OCI-LY1 (cell line): Measurements from ENCODE around the gene PTGIS.

ENCODE experiments used
- H2AFZ ChIP-seq: fragments of 200-600 bp; sonication (generic), shearing (Covaris generic); 2 replicates; pipeline ENCODE4 v1.6.0; 2014; ENCODE audit warnings: antibody characterized with exemption, mild to moderate bottlenecking, low read length
- H3F3A ChIP-seq: fragments of 200-600 bp; sonication (generic), shearing (Covaris generic); 2 replicates; pipeline ENCODE4 v1.6.0; 2014; ENCODE audit warnings: mild to moderate bottlenecking, antibody characterized with exemption, low read length, moderate library complexity; ENCODE audit not compliant: insufficient read depth
- H3K27ac ChIP-seq: fragments of 200-600 bp; sonication (generic); 2 replicates; pipeline ENCODE4 v1.5.1; 2014; ENCODE audit warnings: low read length, mixed run types, mild to moderate bottlenecking, low read depth; ENCODE audit not compliant: poor library complexity, severe bottlenecking
- H3K27me3 ChIP-seq: fragments of 200-600 bp; sonication (generic); 2 replicates; pipeline ENCODE4 v1.6.0; 2014; ENCODE audit warnings: antibody characterized with exemption, mild to moderate bottlenecking, low read length, moderate library complexity; ENCODE audit not compliant: insufficient read depth
- H3K36me3 ChIP-seq: fragments of 200-600 bp; sonication (generic); 2 replicates; pipeline ENCODE4 v1.6.1; 2014; ENCODE audit warnings: mild to moderate bottlenecking, antibody characterized with exemption, low read length, moderate library complexity, mixed read lengths; ENCODE audit not compliant: insufficient read depth
- H3K4me1 ChIP-seq: fragments of 200-600 bp; sonication (generic); 2 replicates; pipeline ENCODE4 v1.5.1; 2014; ENCODE audit warnings: mild to moderate bottlenecking, low read length, moderate library complexity; ENCODE audit not compliant: insufficient read depth, severe bottlenecking
- H3K4me2 ChIP-seq: fragments of 200-600 bp; sonication (generic), shearing (Covaris generic); 2 replicates; pipeline ENCODE4 v1.6.1; 2014; ENCODE audit warnings: low read length
- H3K4me3 ChIP-seq: fragments of 200-600 bp; sonication (generic); 2 replicates; pipeline ENCODE4 v1.5.1; 2014; ENCODE audit warnings: low read length, low read depth, mild to moderate bottlenecking, mixed read lengths; ENCODE audit not compliant: poor library complexity, severe bottlenecking
- H3K79me2 ChIP-seq: fragments of 200-600 bp; shearing (Covaris generic); 2 replicates; pipeline ENCODE4 v1.6.1; 2016; ENCODE audit warnings: mixed run types, low read length, mixed read lengths; ENCODE audit not compliant: insufficient read depth
- H3K9ac ChIP-seq: fragments of 200-600 bp; sonication (generic), shearing (Covaris generic); 2 replicates; pipeline ENCODE4 v1.6.1; 2014; ENCODE audit warnings: mild to moderate bottlenecking, low read length, mixed read lengths
- H3K9me2 ChIP-seq: fragments of 200-600 bp; sonication (generic), shearing (Covaris generic); 2 replicates; pipeline ENCODE4 v1.6.1; 2014; ENCODE audit warnings: low read depth, mild to moderate bottlenecking, low read length, mixed read lengths
- H3K9me3 ChIP-seq: fragments of 200-600 bp; shearing (Covaris generic); 2 replicates; pipeline ENCODE4 v1.6.1; 2014; ENCODE audit warnings: low read length, mixed read lengths
- H4K20me1 ChIP-seq: fragments of 200-600 bp; sonication (generic), shearing (Covaris generic); 2 replicates; pipeline ENCODE4 v1.6.0; 2016; ENCODE audit warnings: mild to moderate bottlenecking, low read length; ENCODE audit not compliant: insufficient read depth
- CTCF ChIP-seq: fragments of 200-600 bp; sonication (generic), shearing (Covaris generic); IDR thresholded peaks from 2 replicates; pipeline ENCODE4 v1.5.1; 2017; ENCODE audit warnings: mild to moderate bottlenecking, antibody characterized with exemption, low read length, moderate library complexity, mixed read lengths
- EZH2 ChIP-seq: fragments of 200-600 bp; sonication (generic), shearing (Covaris generic); IDR thresholded peaks from 2 replicates; pipeline ENCODE4 v1.8.0; 2017; ENCODE audit warnings: borderline replicate concordance, mixed run types, mild to moderate bottlenecking, antibody characterized with exemption, low read length, moderate library complexity, mixed read lengths

PTGIS gene

GRCh38 chr20:49562311-49563014 is 5.5 kb downstream of the PTGIS start:
- Histone ChIP-seq H3K27me3 (peaks cover 5% of the 10 kb centered on the region; the same call in 1 of the 2 replicates), H2AFZ (no peak overlapping the region), H3K9ac (no peak overlapping the region), H3K4me1 (no peaks in the 10 kb centered on the region), H3K27ac (no peak overlapping the region), H4K20me1 (no peaks in the 10 kb centered on the region), H3K9me2 (no peaks in the 10 kb centered on the region), H3K4me3 (no peak overlapping the region), H3F3A (no peaks in the 10 kb centered on the region), H3K79me2 (no peaks in the 10 kb centered on the region), H3K4me2 (no peak overlapping the region), H3K36me3 (no peaks in the 10 kb centered on the region), H3K9me3 (no peaks in the 10 kb centered on the region)
- TF ChIP-seq EZH2: no peak
- TF ChIP-seq CTCF: no peak

DNA sequence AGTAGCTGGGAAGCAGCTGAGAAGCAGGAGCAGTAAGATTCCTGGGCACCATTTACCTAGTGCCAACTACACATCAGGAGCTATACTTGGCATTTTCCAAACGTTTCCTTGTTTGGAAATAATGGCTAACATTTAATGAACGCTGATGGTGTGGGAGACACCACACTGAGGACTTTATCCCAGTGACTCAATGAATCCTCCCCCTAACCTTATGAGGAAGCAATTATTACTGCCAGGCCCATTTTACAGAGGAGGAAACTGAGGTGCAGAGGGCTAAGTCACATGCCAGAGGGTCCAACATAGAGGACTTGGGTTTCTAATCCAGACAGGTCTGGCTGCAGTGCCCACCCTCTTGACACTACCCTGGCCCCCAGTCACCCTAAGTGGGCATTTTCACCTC is 6.1 kb downstream of the PTGIS start:
- Histone ChIP-seq H3K4me1 (no peaks in the 10 kb centered on the region), H3K36me3 (no peaks in the 10 kb centered on the region), H3K27me3 (peaks cover 5% of the 10 kb centered on the region; the same call in 1 of the 2 replicates), H2AFZ (no peak overlapping the region), H3K79me2 (no peaks in the 10 kb centered on the region), H3K9me3 (no peaks in the 10 kb centered on the region; the same call in 1 of the 2 replicates), H3K9ac (no peak overlapping the region), H4K20me1 (no peaks in the 10 kb centered on the region), H3K4me2 (no peak overlapping the region), H3K9me2 (no peaks in the 10 kb centered on the region), H3K4me3 (no peak overlapping the region), H3K27ac (no peak overlapping the region), H3F3A (no peaks in the 10 kb centered on the region)
- TF ChIP-seq CTCF: no peak
- TF ChIP-seq EZH2: no peak

DNA sequence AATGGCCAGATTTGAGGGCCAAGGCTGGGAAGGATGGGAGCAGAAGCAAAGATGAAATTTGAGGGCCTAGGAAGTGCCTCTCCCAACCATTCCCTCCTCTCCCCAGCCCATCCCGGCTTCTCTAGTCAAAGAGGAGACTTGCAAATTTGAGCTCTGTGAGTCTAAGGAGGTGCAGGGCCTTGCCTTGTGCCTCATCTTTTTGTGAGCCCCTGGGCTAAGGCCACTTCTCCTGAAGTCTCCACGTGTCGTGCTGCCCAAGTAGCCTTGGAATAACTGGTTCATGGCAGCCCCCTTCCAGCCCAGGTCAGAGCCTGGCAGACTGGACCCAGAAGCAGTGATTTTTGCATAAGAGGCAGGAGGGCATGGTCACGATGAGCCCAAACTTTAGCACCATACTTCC is 6.7 kb downstream of the PTGIS start:
- Histone ChIP-seq H3K4me2 (no peak overlapping the region), H3K4me3 (no peak overlapping the region), H3K27ac (no peak overlapping the region), H3K27me3 (peaks cover 5% of the 10 kb centered on the region; the same call in 1 of the 2 replicates), H3K79me2 (no peaks in the 10 kb centered on the region), H3K9me2 (no peaks in the 10 kb centered on the region), H3K4me1 (no peaks in the 10 kb centered on the region), H3K9me3 (peaks cover 2% of the 10 kb centered on the region; the same call in 1 of the 2 replicates), H2AFZ (no peak overlapping the region), H3F3A (no peaks in the 10 kb centered on the region), H3K9ac (no peak overlapping the region), H3K36me3 (no peaks in the 10 kb centered on the region; the same call in 1 of the 2 replicates), H4K20me1 (no peaks in the 10 kb centered on the region)
- no peak for TF ChIP-seq CTCF
